ENCODE results near the gene ZNF292.
"Not testable (repeated sequence)": the region's sequence is repeated elsewhere in the genome, so short reads cannot be mapped to it uniquely, and the experiment has no call there.

Gene ZNF292

DNA sequence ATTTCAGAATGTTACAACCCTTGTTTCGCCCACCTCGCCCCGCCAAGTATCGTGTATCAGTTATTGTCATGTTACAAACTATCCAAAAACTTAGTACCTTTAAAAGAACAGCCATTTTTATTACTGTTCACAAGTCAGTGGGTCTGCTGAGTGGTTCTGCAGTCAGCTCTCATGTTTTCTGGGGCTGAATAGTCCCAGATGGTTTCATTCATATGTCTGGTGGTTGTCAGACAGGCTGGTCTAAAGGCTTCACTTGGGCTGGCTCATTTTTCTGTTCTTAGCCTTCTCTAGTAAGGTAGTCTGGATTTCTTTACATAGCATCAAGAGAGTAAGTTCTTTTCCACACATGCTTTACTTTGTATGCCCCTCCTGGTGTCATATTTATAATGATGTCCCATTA lies 8.6 kb downstream of the ZNF292 start:
- no peak for DNase-seq (ENCODE audit: low spot score)

DNA sequence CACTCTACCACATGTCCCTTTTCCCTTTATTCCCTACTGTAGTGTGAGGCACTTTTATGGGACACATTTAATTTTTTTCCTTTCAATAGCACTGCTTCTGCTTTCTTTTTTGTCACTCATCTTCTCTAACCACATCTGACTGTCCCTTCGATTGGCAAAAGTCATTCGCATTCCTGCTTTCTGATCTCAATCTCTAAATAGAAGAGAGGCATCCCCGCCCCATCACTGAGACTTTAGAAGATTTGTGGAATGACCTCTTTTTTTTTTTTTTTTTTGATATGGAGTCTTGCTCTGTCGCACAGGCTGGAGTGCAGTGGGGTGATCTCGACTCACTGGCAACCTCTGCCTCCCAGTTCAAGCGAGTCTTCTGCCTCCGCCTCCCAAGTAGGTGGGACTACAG lies 9.1 kb downstream of the ZNF292 start:
- no peak for DNase-seq (ENCODE audit: low spot score)

DNA sequence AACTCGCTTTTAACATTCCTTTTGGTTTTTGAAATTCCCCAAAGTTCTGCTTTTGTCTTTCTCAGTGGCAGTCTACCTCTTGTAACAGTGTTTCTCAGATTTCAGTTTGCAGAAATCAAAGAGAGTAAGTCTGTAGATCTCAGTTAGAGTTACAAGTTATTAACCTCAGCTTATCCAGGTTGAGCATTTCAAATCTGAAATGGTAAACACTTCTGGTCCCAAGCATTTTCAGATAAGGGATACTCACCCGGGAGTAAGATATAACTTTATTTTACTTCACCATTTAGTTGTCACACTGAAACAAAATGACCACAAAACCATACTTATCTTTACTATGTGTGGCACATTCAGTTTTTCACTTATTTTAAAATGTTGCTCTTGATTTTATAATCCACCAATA lies 9.8 kb downstream of the ZNF292 start:
- no peak for DNase-seq (ENCODE audit: low spot score)

DNA sequence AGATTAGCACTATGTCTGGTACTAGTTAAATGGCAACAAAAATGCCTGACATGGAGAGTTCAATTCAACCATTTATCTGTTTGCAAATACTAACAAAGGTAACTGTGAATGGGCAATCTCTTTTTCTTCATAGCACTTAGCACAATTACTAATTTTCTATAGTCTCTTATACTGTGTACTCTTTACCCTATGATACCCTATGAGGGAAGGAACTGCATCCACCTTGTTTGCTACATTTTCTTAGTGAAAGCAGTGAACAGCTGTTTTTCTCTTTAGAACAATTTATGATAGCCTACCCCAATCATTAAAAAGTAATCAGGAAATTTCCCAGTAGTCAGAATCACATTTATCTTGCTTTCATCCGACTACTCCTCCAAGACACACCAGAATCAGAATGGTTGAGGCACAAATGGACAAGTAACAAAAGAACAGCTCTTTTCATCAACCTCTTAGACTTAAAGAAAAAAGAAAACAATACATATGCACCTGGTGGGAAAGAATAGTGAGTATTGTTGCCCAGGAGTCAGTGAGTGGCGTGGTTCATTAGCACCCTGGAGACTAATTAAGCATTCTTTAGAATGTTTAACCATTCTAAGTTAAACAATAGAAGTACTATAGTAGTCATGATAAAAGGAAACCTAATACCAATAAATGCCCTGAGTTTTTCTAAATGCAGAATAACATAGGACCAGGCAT lies 16.7 kb downstream of the ZNF292 start:
- DNase-seq (ENCODE audit: low spot score): no peak

DNA sequence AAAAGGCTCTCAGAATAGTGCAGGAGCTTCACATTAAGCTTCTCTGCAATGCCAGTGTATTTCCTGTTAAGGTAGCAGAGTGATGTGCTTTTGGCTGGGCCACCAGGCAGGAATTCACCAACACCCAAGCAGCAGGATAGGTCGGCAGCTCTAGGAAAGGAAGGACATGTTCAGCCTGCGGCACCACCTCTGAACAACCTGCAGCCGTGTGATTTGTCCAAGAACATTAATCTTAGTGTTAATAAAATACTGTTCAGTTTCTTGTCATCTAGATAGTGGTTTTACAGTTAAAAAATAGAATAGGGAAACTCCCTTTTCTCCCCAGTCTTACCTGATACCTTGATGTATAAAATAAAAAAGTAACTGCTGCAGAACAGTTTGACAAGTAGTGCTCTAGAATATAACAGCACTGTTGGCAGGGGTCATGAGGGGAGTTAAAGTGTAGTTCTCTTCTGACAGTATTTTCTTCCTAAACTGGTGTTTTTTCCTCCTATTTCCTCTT lies 18.8 kb downstream of the ZNF292 start:
- no peak for DNase-seq (ENCODE audit: low spot score)

DNA sequence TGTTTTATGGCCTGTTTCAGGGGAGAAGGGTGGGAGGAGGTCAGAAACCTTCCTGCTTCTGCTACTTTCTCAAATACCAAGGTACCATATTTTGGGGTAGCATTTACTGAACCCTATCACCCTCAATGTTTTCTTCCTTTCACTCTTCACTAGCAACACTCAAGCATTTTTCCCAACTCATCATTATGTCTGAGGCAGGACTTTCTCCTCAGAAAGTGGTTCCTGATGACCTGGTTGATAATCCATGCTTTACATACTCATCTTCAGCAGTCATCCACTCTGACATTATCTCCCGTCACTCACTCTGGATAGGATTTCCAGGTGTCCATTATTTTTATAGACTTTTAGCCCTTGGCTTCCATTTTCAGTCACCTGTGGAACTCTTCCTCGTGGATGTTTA lies 21.1 kb downstream of the ZNF292 start:
- DNase-seq (ENCODE audit: low spot score): no peak

DNA sequence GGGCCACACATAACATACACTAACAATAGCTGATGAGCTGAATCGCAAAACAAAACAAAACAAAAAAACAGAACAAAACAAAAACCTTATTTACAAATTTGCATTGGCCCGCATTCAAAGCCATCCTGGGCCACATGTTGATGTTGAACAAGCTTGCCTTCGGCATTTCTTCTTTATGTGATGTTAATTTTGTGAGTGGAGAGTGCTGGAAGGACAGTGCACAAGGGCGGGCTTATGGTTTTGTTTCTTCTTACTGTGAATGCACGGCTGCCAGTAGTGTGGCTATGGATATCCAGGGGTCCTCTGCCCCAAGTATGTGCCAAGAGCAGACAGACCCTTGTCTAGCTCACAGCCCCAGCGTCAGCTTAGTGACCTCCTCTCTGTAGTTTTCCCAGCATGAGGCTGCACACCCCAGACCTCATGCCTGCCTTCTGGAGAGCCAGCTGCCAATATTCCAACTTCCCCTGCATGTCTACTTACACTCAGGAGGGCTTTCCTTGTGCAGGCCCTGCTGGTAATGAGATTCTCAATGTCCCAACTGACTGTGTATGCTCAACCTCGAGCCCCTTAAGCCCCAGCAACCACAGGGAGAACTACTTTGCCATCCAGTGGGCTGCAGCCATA lies 24.9 kb downstream of the ZNF292 start:
- DNase-seq (ENCODE audit: low spot score): no peak

DNA sequence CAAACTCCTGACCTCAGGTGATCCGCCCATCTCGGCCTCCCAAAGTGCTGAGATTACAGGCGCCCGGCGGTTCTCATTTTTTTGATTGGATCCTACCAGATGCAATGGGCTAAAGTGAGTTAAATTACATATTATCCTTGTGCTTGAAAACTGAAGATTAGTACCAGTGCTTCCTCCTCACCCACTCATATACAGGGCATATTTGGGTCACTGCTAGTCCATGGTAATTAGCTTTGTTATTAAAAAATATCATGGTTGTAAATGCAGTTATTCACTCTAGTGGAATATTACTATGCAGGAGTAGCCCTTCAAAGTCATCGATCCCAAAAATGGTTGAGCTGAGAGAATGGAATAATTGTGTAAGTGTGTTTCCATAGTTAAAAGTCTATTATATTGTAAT lies 26.5 kb downstream of the ZNF292 start:
- no peak for DNase-seq (ENCODE audit: low spot score)

DNA sequence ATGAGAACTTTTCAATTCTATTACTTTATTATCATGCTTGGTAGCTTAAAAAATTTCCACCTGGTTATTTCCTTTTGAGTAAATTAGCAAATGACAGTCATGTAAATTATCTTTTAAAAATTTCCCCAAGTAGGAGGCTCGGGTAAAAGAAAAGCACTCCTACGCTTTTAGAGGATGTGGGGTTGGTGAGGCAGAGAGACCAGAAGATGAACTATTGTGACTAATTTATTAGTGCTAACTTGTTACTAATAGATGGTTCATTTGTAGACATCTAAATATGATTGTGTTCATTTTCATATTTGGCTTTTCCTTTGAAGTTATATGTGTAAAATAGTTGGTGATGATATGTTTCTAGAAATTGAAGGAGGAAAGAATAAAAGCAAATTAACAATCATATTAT lies 27.0 kb downstream of the ZNF292 start:
- DNase-seq (ENCODE audit: low spot score): no peak

DNA sequence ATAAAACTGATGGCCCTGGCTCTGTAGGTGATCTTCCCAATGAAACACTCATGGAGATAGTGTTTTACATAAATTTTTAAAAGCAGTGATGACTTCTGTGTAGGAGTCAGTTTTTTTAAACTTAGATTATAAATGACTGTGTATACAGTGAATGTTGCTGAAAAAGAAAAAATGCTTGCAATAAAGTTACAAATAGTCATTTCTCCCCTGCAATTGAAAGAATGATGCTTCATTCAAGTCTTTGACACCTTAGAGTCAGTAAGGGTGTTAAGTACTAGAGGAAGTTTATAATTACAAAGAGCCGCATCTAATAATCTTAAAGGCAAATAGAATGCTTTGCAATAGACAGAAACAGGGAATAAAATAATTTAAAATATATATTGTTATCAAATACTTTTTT lies 27.6 kb downstream of the ZNF292 start:
- DNase-seq (ENCODE audit: low spot score): no peak

DNA sequence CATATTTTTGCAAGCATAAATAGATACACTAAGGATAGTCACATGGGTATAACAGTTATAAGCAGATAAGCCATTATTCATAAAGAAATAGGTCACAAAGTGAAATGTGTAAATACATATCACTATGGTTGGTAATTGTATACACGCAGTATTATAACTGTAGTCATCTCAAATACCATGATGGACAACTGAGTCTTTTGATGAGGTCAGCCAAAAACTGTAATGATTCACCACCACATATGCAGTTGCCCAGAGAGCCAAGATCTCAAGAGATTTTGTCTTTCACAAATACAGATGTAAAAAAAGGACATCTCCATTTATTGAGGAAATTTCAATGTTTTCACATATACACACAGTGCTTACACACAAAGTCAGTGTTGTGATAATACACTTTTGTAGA lies 28.3 kb downstream of the ZNF292 start:
- no peak for DNase-seq (ENCODE audit: low spot score)

DNA sequence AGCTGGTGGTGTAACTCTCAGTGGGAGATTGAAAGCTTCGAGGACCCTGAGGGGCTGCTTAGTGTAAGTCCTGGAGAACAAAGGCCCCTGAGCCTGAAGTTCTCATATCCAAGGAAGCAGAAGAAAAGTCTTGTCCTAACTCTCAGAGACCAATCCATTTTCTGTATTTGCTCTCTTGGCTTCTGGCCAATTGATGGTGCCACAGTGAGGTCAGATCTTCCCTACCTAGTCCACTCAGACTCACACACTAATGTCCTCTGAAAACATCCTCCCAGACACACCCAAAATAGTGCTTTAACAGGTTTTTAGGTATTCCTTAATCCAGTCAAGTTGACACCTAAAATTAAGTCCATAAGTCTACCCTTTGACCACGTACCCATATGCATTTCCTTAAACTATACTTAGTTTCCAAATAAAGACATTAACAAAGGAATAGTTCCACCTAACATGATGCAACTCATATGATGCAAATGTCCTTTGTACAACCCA lies 29.4 kb downstream of the ZNF292 start:
- no peak for DNase-seq (ENCODE audit: low spot score)

DNA sequence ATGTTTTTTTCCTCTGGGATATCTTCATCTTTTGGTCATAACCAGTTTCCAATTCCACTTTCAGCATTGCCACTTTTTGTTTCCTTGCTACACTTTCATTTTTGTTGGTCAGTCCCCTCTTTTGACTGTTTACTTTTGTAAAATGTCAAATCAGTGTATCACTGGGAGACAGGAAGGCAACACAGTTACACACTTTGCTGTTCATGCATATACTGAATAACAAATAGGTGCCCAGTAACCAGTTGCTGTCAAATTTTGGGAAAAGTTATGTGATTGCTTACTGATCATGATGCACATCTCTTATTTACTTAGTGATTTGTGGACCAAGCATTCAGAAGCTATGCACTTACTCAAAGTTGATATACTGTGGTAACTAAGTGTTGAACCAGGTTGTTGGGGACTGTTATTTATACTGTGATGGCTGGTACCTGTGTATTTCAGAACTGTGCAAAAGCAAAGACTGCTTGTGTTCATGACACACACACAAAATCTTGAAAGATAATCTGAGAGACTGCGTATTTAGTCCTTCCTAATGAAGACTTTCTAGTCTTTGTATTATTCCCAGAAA lies 41.0 kb downstream of the ZNF292 start:
- DNase-seq (ENCODE audit: low spot score): no peak

DNA sequence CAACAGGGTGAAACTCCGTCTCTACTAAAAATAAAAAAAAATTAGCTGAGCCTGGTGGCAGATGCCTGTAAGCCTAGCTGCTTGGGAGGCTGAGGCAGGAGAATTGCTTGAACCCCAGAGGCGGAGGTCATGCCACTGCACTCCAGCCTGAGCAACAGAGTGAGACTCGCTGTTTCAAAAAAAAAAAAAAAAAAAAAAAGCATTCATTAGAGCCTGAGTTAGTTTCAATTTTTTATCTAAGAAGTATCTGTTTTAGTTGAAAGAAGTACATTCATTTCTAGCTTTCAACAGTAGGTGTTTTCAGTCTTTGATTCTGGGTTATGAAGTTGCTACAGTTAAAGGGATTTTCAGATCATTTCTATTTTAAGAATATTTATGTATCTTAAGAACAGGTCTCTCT lies 42.2 kb downstream of the ZNF292 start:
- no peak for DNase-seq (ENCODE audit: low spot score)

DNA sequence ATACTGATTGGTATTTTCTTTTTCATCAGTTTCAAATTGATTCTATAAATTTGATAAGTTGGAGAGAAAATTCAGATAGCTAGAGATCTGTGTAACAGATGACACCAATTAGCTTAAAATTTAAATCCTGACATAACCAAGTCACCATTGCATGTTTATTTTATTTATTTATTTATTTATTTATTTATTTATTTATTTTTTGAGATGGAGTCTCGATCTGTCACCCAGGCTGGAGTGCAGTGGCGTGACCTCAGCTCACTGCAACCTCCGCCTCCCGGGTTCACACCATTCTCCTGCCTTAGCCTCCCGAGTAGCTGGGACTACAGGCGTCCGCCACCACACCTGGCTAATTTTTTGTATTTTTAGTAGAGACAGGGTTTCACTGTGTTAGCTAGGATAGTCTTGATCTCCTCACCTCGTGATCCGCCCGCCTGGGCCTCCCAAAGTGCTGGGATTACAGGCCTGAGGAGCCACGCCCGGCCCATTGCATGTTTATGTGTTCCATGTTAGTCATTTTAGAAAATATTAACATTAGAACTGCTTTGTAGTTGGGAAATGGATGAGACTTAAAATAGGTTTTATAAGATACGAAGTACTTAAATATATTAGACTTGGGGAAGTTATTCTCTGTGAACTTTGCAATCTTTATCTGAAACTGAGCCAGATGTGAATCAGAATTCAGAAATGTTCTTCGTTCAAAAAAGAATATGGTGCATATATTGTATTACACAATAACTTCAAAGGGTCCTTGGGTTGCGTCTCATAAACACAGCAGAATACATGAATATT lies 42.9 kb downstream of the ZNF292 start:
- not testable (repeated sequence) for DNase-seq (ENCODE audit: low spot score)

DNA sequence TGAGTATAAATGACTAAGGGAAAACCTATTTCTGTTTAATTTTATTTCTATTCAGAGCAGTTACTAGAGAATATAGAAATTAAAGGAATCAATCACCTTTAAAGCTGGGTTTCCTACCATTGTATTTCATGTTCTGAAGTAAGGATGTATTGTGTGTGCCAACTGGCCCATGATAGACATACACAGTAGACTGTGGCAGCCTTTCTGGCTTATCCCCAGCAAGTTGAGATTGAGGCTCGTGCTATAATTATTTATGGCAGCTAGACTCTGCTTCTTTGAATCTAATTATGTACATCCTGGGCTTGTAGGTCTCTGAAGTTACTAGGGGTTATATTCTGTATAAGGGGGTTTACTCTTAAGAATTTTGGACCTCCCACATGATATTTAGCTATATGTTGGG lies 44.4 kb downstream of the ZNF292 start:
- DNase-seq (ENCODE audit: low spot score): no peak

DNA sequence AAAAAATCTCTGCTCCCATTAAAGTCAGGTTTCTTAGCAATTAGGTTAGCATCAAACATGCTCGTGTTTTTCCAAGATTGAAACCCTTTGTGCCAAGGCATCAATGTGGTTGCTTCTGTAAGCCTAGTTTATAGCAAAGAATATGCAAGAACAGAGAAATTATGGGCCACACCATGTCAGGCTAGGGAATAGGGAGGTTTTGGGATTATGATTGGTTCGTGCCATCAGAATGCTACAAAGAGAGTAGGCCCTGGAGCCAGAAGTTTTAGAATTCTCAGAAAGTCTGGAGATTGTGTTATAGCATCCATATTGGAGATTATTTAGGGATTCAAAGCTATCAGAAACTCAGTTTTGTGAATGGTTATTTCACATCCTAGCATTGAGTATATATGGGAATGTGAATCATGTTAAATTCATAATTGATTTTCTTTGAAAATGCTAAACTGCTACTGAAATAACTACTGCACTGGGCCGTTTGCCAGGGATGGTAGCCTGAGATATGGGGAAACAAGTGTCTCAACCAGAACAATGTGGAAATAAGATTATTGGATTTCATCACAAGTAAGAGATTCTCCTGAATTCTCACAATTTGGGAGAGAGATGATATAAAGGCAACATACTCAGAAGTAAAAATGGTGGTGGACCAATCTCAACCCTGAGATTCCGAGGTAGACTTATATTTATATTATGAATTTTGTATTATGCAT lies 45.3 kb downstream of the ZNF292 start:
- DNase-seq (ENCODE audit: low spot score): no peak

DNA sequence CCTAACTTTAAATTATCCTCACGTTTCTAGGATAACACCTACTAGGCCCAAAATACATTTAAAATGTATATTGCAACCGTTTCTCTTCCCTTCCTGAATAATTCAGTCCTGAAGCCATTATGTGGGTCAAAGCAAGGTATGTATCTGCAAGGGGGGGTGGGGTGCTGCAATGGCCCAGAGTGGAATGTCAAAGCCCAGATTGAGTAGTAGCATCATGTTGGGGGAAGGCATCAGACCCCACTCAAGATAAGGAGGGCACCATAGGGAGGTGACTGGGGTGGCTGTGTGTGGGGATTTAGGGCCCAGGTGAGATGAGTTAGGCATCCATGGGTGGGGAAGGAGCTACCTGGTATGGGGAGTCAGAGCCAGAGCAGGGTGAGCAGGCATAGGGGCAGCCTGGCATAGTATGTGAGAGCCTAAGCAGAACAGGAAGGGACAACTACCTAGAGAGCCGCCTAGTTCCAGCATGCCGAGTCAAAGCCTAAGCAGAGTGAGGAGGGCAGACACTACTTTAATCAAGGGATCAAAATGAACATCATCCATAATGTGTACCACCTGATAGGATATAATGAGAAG lies 48.2 kb downstream of the ZNF292 start:
- DNase-seq (ENCODE audit: low spot score): no peak

DNA sequence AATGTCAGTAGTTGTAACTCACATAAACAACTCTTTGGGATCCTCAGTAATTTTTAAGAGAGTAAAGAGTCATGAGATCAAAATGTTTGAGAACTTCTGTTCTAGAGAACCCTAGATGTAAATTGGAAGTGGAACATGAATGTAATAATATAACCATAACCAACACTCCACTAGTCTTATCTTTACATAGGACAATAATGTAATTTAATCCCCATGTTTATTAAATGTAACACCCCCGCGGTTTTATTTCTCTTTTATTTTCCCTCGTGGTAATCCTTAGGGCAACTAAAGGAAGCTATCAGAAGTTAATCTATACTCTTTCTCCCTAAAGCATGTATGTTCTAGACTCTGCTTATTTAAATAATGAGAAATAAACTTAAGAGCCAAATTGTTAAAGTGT lies 54.4 kb downstream of the ZNF292 start:
- no peak for DNase-seq (ENCODE audit: low spot score)

DNA sequence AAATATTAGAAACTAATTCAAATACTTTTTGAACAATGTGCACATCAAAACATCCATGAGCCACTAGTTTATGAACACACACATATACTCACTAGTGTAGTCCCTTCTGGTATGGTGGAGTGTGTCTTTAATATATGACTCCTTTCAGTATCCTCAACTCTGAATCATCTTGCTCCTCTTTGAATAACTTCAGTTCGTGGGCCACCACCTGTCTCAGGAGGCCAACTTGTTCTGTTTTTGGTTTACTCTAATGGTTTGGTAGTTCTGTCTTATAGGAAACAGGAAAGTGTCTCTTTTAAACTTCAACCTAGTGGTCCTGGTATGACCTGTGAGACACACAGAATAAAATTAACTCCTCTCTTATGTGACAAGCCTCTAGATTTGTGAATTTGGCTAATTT lies 55.6 kb downstream of the ZNF292 start:
- no peak for DNase-seq (ENCODE audit: low spot score)

DNA sequence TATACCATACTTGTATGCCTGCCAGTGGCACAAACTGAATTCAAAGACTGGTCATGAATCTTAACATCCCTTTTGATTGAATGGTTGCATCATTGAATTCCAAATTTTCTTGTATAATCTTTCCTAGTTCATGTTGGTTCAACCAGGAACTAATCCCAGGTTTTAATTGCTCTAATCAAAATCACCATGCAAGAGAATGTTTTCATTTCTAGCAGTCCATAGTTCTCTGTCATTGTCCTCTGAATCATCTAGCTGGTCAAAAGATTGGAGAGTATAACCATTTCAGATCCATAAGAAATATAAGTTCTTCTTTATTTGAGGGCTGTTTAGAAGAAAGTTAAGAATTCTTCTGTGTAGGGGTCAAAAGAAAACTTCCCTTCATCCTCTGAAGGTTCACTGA lies 57.2 kb downstream of the ZNF292 start:
- DNase-seq (ENCODE audit: low spot score): no peak

DNA sequence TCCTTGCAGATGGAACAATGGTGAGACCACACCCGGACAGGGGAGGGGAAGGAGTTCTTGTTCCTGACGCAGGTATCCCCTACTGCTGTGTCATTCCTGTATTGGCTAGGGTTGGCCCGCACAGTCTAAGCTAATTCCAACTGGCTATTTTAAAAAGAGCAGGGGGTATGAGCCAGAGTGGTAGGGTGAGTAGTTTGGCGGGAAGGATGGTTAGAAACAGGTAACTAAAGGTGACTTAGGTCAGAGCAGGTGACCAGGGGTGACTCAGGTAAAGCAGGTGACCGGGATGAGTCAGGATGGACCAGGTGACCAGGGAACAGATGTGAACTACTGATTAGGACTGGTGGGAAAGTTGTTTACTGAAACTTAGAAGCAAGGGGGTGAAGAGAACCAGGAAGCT lies 58.0 kb downstream of the ZNF292 start:
- DNase-seq (ENCODE audit: low spot score): no peak
